HG03045 (cell line): Measurements from ENCODE around the gene LSM12.

Experiments used
- ATAC-seq: cut with Tn5 transposase; IDR thresholded peaks from one replicate; pipeline ENCODE4 v1.9.1; 2021; ENCODE audit warnings: mild to moderate bottlenecking, moderate library complexity; ENCODE audit not compliant: unreplicated experiment

Gene LSM12

DNA sequence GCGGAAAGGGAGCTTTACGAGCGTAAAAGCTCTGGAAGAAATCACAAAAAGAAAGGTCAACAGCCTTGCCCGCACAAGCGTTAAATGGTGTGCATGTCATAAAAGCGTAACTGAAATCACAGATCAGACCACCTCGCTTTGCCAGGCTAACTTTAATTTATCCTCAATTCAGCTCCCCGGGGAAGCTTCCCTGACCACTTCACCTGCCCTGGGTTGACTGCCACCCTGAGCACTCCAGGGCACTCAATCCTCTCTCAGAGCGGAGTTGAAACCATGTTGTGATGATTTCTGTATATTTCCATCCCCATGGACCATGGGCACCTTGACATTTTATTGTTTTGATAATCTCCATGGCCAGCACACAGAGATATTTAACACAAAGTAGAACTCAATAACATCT, 78.2 kb downstream of the LSM12 start:
- no peak for ATAC-seq

DNA sequence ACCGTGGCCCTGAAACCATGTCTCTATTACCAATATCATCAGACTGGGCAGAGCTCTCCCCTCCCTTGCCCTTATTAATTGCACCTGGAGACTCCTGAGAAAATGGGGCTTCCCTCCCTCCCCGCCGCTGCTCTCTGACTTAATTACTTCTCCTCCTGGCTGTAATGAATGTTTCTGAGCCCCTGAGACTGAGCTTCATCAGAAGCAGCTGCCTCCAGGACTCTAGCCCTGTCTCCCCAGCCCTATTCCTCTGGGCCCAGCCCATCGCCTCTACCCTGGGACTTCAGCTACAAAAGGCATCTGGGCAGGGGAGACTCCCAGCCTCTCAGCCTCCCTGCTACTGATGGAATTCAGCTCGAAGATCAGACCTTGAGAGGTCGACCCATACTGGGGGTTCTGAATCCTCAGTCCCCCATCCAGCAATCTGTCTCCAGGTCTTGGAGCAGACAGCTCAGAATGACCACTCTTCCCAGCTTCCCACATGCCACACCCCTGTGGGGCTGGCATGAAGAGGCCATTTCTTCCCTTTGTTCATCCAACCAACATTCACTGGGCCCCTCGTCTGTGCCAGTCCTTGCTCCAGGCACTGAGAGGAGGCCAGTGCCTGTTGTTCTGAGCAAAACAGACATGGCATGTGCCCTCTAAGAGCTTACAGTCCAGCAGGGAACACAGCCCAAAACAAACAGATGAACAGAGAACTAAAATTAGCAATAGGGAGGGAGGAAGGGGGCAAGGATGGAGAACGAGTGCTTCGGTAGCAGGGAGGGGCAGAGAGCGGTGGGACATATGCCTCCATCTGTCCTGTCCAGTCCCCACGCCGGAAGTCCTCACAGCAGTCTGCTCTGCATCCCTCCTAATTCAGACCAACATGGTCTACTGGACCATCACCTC, 79.1 kb downstream of the LSM12 start:
- ATAC-seq: no peak

GRCh38 chr17:43986225-43986981, 80.1 kb downstream of the LSM12 start:
- ATAC-seq: no peak

DNA sequence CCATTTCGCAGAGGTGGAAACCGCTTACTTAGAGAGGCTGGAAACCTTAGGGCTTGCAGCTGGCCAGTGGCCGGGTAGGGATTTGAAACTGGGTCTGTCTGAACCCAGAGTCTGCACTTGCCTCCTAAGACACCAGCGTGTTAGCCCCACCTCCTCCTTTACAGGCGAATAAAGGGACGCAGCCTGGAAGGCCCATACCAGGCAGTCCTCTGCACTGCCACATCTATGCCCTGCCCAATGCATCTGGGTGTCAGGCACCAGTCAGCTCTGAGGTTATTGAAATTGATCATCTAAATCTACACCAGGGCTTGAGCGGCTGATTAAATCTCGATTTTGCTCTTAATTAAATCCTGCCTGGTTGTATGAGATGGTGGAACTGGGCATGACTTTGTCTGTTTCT, 82.0 kb downstream of the LSM12 start:
- no peak for ATAC-seq
